ENCODE measurements around the gene TNXB.
"Not testable (repeated sequence)": the region's sequence is repeated elsewhere in the genome, so short reads cannot be mapped to it uniquely, and the experiment has no call there.

TNXB gene

GRCh38 chr6:32037598-32038524, 71.3 kb downstream of the TNXB start, which contains the start of gene CYP21A2:
Gene CYP21A2 (plus strand): TSS chr6:32038415. CDS start chr6:32038423, 8 bp downstream.
- not testable (repeated sequence) for DNase-seq

- DNase-seq = not testable (repeated sequence)
Observed at GRCh38 chr6:32037136-32037535, 72.0 kb downstream of the TNXB start.

GRCh38 chr6:32035283-32036013, 73.7 kb downstream of the TNXB start:
- not testable (repeated sequence) for DNase-seq

GRCh38 chr6:32029553-32029952, 79.6 kb downstream of the TNXB start:
- not testable (repeated sequence) for DNase-seq

GRCh38 chr6:32028631-32029030, 80.5 kb downstream of the TNXB start:
- DNase-seq = not testable (repeated sequence)

GRCh38 chr6:32022100-32022499, 87.0 kb downstream of the TNXB start:
- not testable (repeated sequence) for DNase-seq

- DNase-seq = not testable (repeated sequence)
Observed at GRCh38 chr6:32014547-32014946, 94.6 kb downstream of the TNXB start, which contains the start of gene C4B. Gene C4B (plus strand): TSS chr6:32014795. CDS start chr6:32014846, 51 bp downstream.

GRCh38 chr6:32013738-32014137, 95.4 kb downstream of the TNXB start:
- DNase-seq = not testable (repeated sequence)

GRCh38 chr6:32012941-32013617, 96.1 kb downstream of the TNXB start:
- DNase-seq = not testable (repeated sequence)

GRCh38 chr6:32010856-32011530, 98.1 kb downstream of the TNXB start:
- DNase-seq = not testable (repeated sequence)

GRCh38 chr6:32009537-32009936, 99.6 kb downstream of the TNXB start:
- DNase-seq = not testable (repeated sequence)

- not testable (repeated sequence) for DNase-seq
Observed at GRCh38 chr6:32008616-32009015, 100.5 kb downstream of the TNXB start.

- not testable (repeated sequence) for DNase-seq
Observed at GRCh38 chr6:32008037-32008436, 101.1 kb downstream of the TNXB start.

GRCh38 chr6:32007086-32007485, 102.1 kb downstream of the TNXB start:
- not testable (repeated sequence) for DNase-seq

- not testable (repeated sequence) for DNase-seq
Observed at GRCh38 chr6:32005991-32006529, 103.1 kb downstream of the TNXB start.

- not testable (repeated sequence) for DNase-seq
Observed at GRCh38 chr6:32005538-32005880, 103.6 kb downstream of the TNXB start.

GRCh38 chr6:32004864-32005537, 104.1 kb downstream of the TNXB start:
- not testable (repeated sequence) for DNase-seq

- DNase-seq = not testable (repeated sequence)
Observed at GRCh38 chr6:32004393-32004792, 104.7 kb downstream of the TNXB start.

GRCh38 chr6:32003301-32003700, 105.8 kb downstream of the TNXB start:
- DNase-seq = not testable (repeated sequence)

GRCh38 chr6:32002546-32003268, 106.4 kb downstream of the TNXB start:
- not testable (repeated sequence) for DNase-seq

- not testable (repeated sequence) for DNase-seq
Observed at GRCh38 chr6:31996385-31996784, 112.8 kb downstream of the TNXB start.
